PC-3 (cell line): ENCODE results near the gene TFRC. TPM values are rescaled to one million over a fixed set of nuclear protein-coding genes. Genes with fewer than 3 reads are reported as not detected.

Experiments
- ATAC-seq: fragments of 200-7000 bp; cut with Tn5 transposase; 2 replicates; pipeline ENCODE4 v1.9.1; 2020; ENCODE audit warnings: mild to moderate bottlenecking, moderate library complexity
- BruUV-seq: library from RNA; stranded (reverse); fragments of 400-500 nt; replicated peaks from 2 replicates; lab custom pipeline; 2021; lab: Mats Ljungman, UMichigan
- CTCF ChIA-PET: fragments of 300-600 bp; sonication (Branson Sonifier 250); formaldehyde crosslinking; loops from one replicate; lab custom pipeline; 2022; ENCODE audit warnings: antibody characterized with exemption; lab: Charles Lee
- POLR2A ChIA-PET: fragments of 300-600 bp; sonication (Branson Sonifier 250); formaldehyde crosslinking; loops from one replicate; lab custom pipeline; 2022; ENCODE audit warnings: antibody characterized with exemption; ENCODE audit not compliant: unreplicated experiment; lab: Charles Lee
- DNase-seq: peaks from one replicate; pipeline ENCODE4 v3.0.0-alpha.2; 2015
- H2AFZ ChIP-seq: fragments of 300-600 bp; sonication (generic); 2 replicates; pipeline ENCODE4 v1.6.0; 2016; ENCODE audit warnings: antibody characterized with exemption, low read length
- H3F3A ChIP-seq: fragments of 300-600 bp; sonication (generic); one replicate; pipeline ENCODE4 v1.6.0; 2017; ENCODE audit warnings: antibody characterized with exemption, low read length, control low read depth, mild to moderate bottlenecking; ENCODE audit not compliant: unreplicated experiment
- H3K27ac ChIP-seq: fragments of 300-600 bp; sonication (generic); 2 replicates; pipeline ENCODE4 v1.5.1; 2016; ENCODE audit warnings: mild to moderate bottlenecking, low read length
- H3K27me3 ChIP-seq: fragments of 300-600 bp; sonication (generic); 2 replicates; pipeline ENCODE4 v1.6.1; 2016; ENCODE audit warnings: low read length, mixed read lengths
- H3K36me3 ChIP-seq: fragments of 300-600 bp; sonication (generic); 2 replicates; pipeline ENCODE4 v1.6.1; 2016; ENCODE audit warnings: low read depth, mixed run types, low read length, mixed read lengths
- H3K4me1 ChIP-seq: fragments of 300-600 bp; sonication (generic); 2 replicates; pipeline ENCODE4 v1.5.1; 2016; ENCODE audit warnings: low read length; ENCODE audit not compliant: insufficient read depth
- H3K4me2 ChIP-seq: fragments of 300-600 bp; sonication (generic); 2 replicates; pipeline ENCODE4 v1.6.0; 2016; ENCODE audit warnings: low read length
- H3K4me3 ChIP-seq: fragments of 300-600 bp; sonication (generic); 2 replicates; pipeline ENCODE4 v1.5.1; 2016; ENCODE audit warnings: mild to moderate bottlenecking, low read length, mixed read lengths
- H3K79me2 ChIP-seq: fragments of 300-600 bp; sonication (generic); 2 replicates; pipeline ENCODE4 v1.6.1; 2017; ENCODE audit warnings: low read length, mixed read lengths
- H3K9ac ChIP-seq: fragments of 300-600 bp; sonication (generic); 2 replicates; pipeline ENCODE4 v1.6.0; 2016; ENCODE audit warnings: mild to moderate bottlenecking, low read length
- H3K9me2 ChIP-seq: fragments of 300-600 bp; sonication (generic); replicated peaks from 2 replicates; pipeline ENCODE4 v1.6.1; 2016; ENCODE audit warnings: mixed run types, low read length, mixed read lengths
- H3K9me3 ChIP-seq: fragments of 300-600 bp; sonication (generic); 2 replicates; pipeline ENCODE4 v1.6.1; 2016; ENCODE audit warnings: low read length, mixed read lengths
- H4K20me1 ChIP-seq: fragments of 300-600 bp; sonication (generic); 2 replicates; pipeline ENCODE4 v1.6.1; 2016; ENCODE audit warnings: low read length, mixed read lengths
- EZH2 ChIP-seq: fragments of 300-600 bp; sonication (generic); IDR thresholded peaks from one replicate; pipeline ENCODE4 v1.6.1; 2017; ENCODE audit warnings: antibody characterized with exemption, mild to moderate bottlenecking, low read length; ENCODE audit not compliant: unreplicated experiment
- EZH2phosphoT487 ChIP-seq: fragments of 300-600 bp; sonication (generic); IDR thresholded peaks from 2 replicates; pipeline ENCODE4 v1.6.1; 2018; ENCODE audit warnings: mild to moderate bottlenecking, antibody characterized with exemption, low read length, borderline replicate concordance
- intact Hi-C: fragments of 100-400 bp; cut with micrococcal nuclease; formaldehyde crosslinking; loops from 2 replicates; pipeline ENCODE4 v1.9.0; 2023
- total RNA-seq: library from RNA; depleted of rRNA; stranded (reverse); fragments of >200 nt; gene quantifications from 2 replicates; pipeline ENCODE4 v1.2.3, GENCODE V29; 2014; rRNA removed
- TF ChIP-seq, protein P1 (sequence below): fragments of 300-600 bp; sonication (generic); conservative IDR thresholded peaks from 2 replicates; pipeline ENCODE4 v1.5.1; 2017; ENCODE audit warnings: antibody characterized with exemption, low read depth, mild to moderate bottlenecking, low read length

TFRC gene
- total RNA-seq, 1 experiment from 2014 or later: 287 TPM

- BruUV-seq: no TSS peak
- Histone ChIP-seq H2AFZ (no peak overlapping the region), H3K36me3 (no peaks in the 10 kb centered on the region), H3K79me2 (no peaks in the 10 kb centered on the region), H3K9me3 (no peaks in the 10 kb centered on the region), H4K20me1 (no peaks in the 10 kb centered on the region), H3K9me2 (no peaks in the 10 kb centered on the region), H3K4me2 (no peak overlapping the region), H3K27ac (no peak overlapping the region), H3F3A (no peaks in the 10 kb centered on the region), H3K4me3 (no peak overlapping the region), H3K27me3 (no peaks in the 10 kb centered on the region), H3K9ac (no peak overlapping the region), H3K4me1 (no peaks in the 10 kb centered on the region)
- ChIA-PET POLR2A (no interaction called here), CTCF (no interaction called here)
- intact Hi-C loops: no loop called here
- no peak for TF ChIP-seq EZH2phosphoT487
- TF ChIP-seq EZH2: no peak
- TF ChIP-seq, protein P1, sequence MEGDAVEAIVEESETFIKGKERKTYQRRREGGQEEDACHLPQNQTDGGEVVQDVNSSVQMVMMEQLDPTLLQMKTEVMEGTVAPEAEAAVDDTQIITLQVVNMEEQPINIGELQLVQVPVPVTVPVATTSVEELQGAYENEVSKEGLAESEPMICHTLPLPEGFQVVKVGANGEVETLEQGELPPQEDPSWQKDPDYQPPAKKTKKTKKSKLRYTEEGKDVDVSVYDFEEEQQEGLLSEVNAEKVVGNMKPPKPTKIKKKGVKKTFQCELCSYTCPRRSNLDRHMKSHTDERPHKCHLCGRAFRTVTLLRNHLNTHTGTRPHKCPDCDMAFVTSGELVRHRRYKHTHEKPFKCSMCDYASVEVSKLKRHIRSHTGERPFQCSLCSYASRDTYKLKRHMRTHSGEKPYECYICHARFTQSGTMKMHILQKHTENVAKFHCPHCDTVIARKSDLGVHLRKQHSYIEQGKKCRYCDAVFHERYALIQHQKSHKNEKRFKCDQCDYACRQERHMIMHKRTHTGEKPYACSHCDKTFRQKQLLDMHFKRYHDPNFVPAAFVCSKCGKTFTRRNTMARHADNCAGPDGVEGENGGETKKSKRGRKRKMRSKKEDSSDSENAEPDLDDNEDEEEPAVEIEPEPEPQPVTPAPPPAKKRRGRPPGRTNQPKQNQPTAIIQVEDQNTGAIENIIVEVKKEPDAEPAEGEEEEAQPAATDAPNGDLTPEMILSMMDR: no peak
- ATAC-seq: no peak
- DNase-seq: no peak
Observed at GRCh38 chr3:195999896-196000295, 82.0 kb downstream of the TFRC start.

Other genes starting within 250 kb of the TFRC start
- gene TNK2, start 173.5 kb downstream of the TFRC start, total RNA-seq: 43.7 and 49.3 TPM in 2 replicates
- gene ZDHHC19, start 129.3 kb upstream of the TFRC start, total RNA-seq: not detected in 2 replicates
- 9.7 and 10.0 TPM in 2 replicates for gene SLC51A, start 134.4 kb upstream of the TFRC start, total RNA-seq
- gene PCYT1A, start 205.6 kb upstream of the TFRC start, total RNA-seq: 46.9 and 63.8 TPM in 2 replicates
- 19.8 and 22.8 TPM in 2 replicates for gene DYNLT2B, start 236.2 kb upstream of the TFRC start, total RNA-seq